ENCODE data around the gene RNF141. TPM values are rescaled to one million over a fixed set of nuclear protein-coding genes. Genes with fewer than 3 reads are reported as not detected.

RNF141 gene
- total RNA-seq, 1 experiment from 2014 or later, result 23.2 TPM

DNA sequence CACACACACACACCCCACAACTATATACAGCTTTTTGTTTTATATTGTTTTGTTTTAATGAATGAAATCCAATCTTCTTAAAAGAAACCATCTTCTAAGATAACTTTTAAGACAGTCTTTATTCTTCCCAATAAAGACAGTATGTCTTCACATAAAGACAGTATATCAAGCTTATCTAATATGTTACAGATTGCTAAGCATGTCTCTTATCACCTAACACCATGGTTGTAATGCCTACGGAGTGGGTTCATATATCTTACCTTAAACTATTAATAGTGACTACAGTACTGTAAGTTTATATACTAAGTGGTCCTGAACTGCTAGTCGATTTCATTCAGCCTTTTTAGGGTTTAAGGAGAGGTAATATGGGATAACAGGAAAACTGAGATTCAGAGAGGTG lies 8.5 kb downstream of the RNF141 start:
- H3K4me3 Mint-ChIP-seq, result no peak overlapping the region
- H3K4me1 Mint-ChIP-seq, result no peaks in the 10 kb centered on the region
- H3K27me3 Mint-ChIP-seq (ENCODE audit: low read depth), result no peaks in the 10 kb centered on the region
- POLR2A ChIA-PET, result interaction anchor here (0.7 kb wide), 1 partner anchor 58 kb away, joined by 4 read pairs; no protein-coding TSS in a partner anchor
- DNase-seq (ENCODE audit: low spot score) (no peak), ATAC-seq (no peak)
- peaks cover 7% of the 10 kb centered on the region; the same call in 1 of the 2 replicates for H3K36me3 Mint-ChIP-seq
- no peak overlapping the region for H3K27ac Mint-ChIP-seq
- TF ChIP-seq ZNF232 (CRISPR knock-in tag; IDR thresholded peaks at IDR 0.05) (no peak), ZNF219 (CRISPR knock-in tag; IDR thresholded peaks at IDR 0.05; ENCODE audit: borderline replicate concordance) (no peak), HMGA2 (CRISPR knock-in tag; IDR thresholded peaks at IDR 0.05) (no peak), ATF2 (CRISPR knock-in tag; IDR thresholded peaks at IDR 0.05; ENCODE audit: borderline replicate concordance, low read depth) (no peak)
- TF ChIP-seq, protein P1, sequence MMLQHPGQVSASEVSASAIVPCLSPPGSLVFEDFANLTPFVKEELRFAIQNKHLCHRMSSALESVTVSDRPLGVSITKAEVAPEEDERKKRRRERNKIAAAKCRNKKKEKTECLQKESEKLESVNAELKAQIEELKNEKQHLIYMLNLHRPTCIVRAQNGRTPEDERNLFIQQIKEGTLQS (CRISPR knock-in tag; conservative IDR thresholded peaks at IDR 0.05), result no peak
- CTCF ChIA-PET, result interaction anchor here (1.7 kb wide), 1 partner anchor 8 kb away, joined by 4 read pairs; the partner anchor contains the start of gene RNF141
- no peaks in the 10 kb centered on the region for H3K9me3 Mint-ChIP-seq

DNA sequence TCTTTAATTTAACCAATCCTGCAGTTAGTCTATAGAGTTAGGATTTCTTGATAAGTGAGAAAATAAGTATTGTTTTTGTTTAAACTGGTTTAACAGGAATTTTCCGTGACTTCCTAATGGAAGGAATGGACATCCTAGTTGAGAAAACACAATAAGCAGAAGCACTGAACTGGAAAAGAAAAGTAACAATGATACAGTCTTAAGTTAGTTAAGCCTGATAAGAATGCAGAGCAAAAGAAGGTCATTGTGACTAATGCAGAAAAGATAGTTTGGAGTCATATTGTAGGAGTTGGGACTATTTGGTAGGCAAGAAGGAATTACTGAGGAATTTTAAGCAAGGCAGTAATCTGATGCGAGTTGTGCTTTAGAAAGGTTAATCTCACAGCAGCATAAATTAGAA lies 11.7 kb downstream of the RNF141 start:
- no peak for DNase-seq (ENCODE audit: low spot score)
- Mint-ChIP-seq H3K4me1 (no peaks in the 10 kb centered on the region), H3K27ac (peak overlapping the region; percentile 34; the same call in 1 of the 2 replicates), H3K27me3 (ENCODE audit: low read depth) (no peaks in the 10 kb centered on the region), H3K36me3 (peaks cover 9% of the 10 kb centered on the region), H3K9me3 (no peaks in the 10 kb centered on the region), H3K4me3 (no peak overlapping the region)
- ChIA-PET POLR2A (no interaction called here), CTCF (no interaction called here)
- ATAC-seq, result no peak
- TF ChIP-seq KAT7 (CRISPR knock-in tag; IDR thresholded peaks at IDR 0.05; ENCODE audit: borderline replicate concordance) (no peak), CDX4 (CRISPR knock-in tag; IDR thresholded peaks at IDR 0.05; ENCODE audit: borderline replicate concordance) (no peak), TP53 (CRISPR knock-in tag; IDR thresholded peaks at IDR 0.05) (no peak), ZNF416 (CRISPR knock-in tag; IDR thresholded peaks at IDR 0.05) (no peak), PRRX2 (CRISPR knock-in tag; IDR thresholded peaks at IDR 0.05) (no peak), FOXJ3 (CRISPR knock-in tag; IDR thresholded peaks at IDR 0.05; ENCODE audit: borderline replicate concordance) (no peak), ERG (CRISPR knock-in tag; IDR thresholded peaks at IDR 0.05) (no peak), EMX1 (CRISPR knock-in tag; IDR thresholded peaks at IDR 0.05) (no peak), MXD4 (CRISPR knock-in tag; IDR thresholded peaks at IDR 0.05; ENCODE audit: borderline replicate concordance) (no peak), ZNF425 (CRISPR knock-in tag; conservative IDR thresholded peaks at IDR 0.05) (no peak), JUN (CRISPR knock-in tag; IDR thresholded peaks at IDR 0.05) (no peak), ZSCAN18 (CRISPR knock-in tag; IDR thresholded peaks at IDR 0.05) (no peak), E2F4 (CRISPR knock-in tag; IDR thresholded peaks at IDR 0.05; ENCODE audit: borderline replicate concordance, low read depth) (no peak), SMAD4 (CRISPR knock-in tag; IDR thresholded peaks at IDR 0.05) (no peak)
- TF ChIP-seq, protein P2, sequence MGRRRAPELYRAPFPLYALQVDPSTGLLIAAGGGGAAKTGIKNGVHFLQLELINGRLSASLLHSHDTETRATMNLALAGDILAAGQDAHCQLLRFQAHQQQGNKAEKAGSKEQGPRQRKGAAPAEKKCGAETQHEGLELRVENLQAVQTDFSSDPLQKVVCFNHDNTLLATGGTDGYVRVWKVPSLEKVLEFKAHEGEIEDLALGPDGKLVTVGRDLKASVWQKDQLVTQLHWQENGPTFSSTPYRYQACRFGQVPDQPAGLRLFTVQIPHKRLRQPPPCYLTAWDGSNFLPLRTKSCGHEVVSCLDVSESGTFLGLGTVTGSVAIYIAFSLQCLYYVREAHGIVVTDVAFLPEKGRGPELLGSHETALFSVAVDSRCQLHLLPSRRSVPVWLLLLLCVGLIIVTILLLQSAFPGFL (CRISPR knock-in tag; IDR thresholded peaks at IDR 0.05; ENCODE audit: borderline replicate concordance), result no peak
- TF ChIP-seq, protein P3, sequence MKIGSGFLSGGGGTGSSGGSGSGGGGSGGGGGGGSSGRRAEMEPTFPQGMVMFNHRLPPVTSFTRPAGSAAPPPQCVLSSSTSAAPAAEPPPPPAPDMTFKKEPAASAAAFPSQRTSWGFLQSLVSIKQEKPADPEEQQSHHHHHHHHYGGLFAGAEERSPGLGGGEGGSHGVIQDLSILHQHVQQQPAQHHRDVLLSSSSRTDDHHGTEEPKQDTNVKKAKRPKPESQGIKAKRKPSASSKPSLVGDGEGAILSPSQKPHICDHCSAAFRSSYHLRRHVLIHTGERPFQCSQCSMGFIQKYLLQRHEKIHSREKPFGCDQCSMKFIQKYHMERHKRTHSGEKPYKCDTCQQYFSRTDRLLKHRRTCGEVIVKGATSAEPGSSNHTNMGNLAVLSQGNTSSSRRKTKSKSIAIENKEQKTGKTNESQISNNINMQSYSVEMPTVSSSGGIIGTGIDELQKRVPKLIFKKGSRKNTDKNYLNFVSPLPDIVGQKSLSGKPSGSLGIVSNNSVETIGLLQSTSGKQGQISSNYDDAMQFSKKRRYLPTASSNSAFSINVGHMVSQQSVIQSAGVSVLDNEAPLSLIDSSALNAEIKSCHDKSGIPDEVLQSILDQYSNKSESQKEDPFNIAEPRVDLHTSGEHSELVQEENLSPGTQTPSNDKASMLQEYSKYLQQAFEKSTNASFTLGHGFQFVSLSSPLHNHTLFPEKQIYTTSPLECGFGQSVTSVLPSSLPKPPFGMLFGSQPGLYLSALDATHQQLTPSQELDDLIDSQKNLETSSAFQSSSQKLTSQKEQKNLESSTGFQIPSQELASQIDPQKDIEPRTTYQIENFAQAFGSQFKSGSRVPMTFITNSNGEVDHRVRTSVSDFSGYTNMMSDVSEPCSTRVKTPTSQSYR (CRISPR knock-in tag; IDR thresholded peaks at IDR 0.05), result no peak

Data from WTC11 (cell line).